Astrocyte (in vitro differentiated cells and primary cell): Measurements from ENCODE around the gene UGT1A10. TPM values are rescaled to one million over a fixed set of nuclear protein-coding genes. Genes with fewer than 3 reads are reported as not detected.
"Not testable (repeated sequence)": the region's sequence is repeated elsewhere in the genome, so short reads cannot be mapped to it uniquely, and the experiment has no call there.

ENCODE experiments used
- DNase-seq: peaks from one replicate; pipeline ENCODE4 v3.0.0-alpha.2; 2010; ENCODE audit warnings: low read depth
- FAIRE-seq: peaks from 2 replicates; lab custom pipeline; 2011; peaks lifted over from hg19 to GRCh38; lab: Jason Lieb, UNC
- H2AFZ ChIP-seq: 2 replicates; pipeline ENCODE4 v1.6.0; 2012; ENCODE audit warnings: low read depth, low read length, inconsistent platforms
- H3K27ac ChIP-seq: 2 replicates; pipeline ENCODE4 v1.5.1; 2011; ENCODE audit warnings: low read depth, low read length, inconsistent platforms
- H3K27me3 ChIP-seq: 2 replicates; pipeline ENCODE4 v1.6.0; 2011; ENCODE audit warnings: low read length, inconsistent platforms; ENCODE audit not compliant: insufficient read depth
- H3K36me3 ChIP-seq: 2 replicates; pipeline ENCODE4 v1.5.1; 2011; ENCODE audit warnings: low read length, inconsistent platforms; ENCODE audit not compliant: insufficient read depth
- H3K4me1 ChIP-seq: 2 replicates; pipeline ENCODE4 v1.5.1; 2011; ENCODE audit warnings: low read length, inconsistent platforms; ENCODE audit not compliant: insufficient read depth
- H3K4me2 ChIP-seq: 2 replicates; pipeline ENCODE4 v1.6.0; 2012; ENCODE audit warnings: low read length, inconsistent platforms
- H3K4me3 ChIP-seq: 2 replicates; pipeline ENCODE4 v1.5.1; 2011; ENCODE audit warnings: low read depth, mild to moderate bottlenecking, low read length, inconsistent platforms; ENCODE audit not compliant: insufficient read depth
- H3K79me2 ChIP-seq: 2 replicates; pipeline ENCODE4 v1.6.0; 2012; ENCODE audit warnings: mild to moderate bottlenecking, low read length, inconsistent platforms; ENCODE audit not compliant: insufficient read depth
- H3K9ac ChIP-seq: 2 replicates; pipeline ENCODE4 v1.6.0; 2012; ENCODE audit warnings: mild to moderate bottlenecking, low read length, inconsistent platforms
- H3K9me3 ChIP-seq: 2 replicates; pipeline ENCODE4 v1.5.1; 2012; ENCODE audit warnings: low read depth, mild to moderate bottlenecking, low read length, inconsistent platforms; ENCODE audit not compliant: insufficient read depth
- H4K20me1 ChIP-seq: 2 replicates; pipeline ENCODE4 v1.6.0; 2012; ENCODE audit warnings: low read length, inconsistent platforms; ENCODE audit not compliant: insufficient read depth
- H3K27ac Mint-ChIP-seq: one replicate; pipeline ENCODE4 v1.8.0; 2021; ENCODE audit warnings: mild to moderate bottlenecking, mixed read lengths; ENCODE audit not compliant: unreplicated experiment
- H3K27me3 Mint-ChIP-seq: one replicate; pipeline ENCODE4 v1.8.0; 2021; ENCODE audit warnings: low read depth, mixed read lengths; ENCODE audit not compliant: unreplicated experiment
- H3K36me3 Mint-ChIP-seq: one replicate; pipeline ENCODE4 v1.8.0; 2021; ENCODE audit warnings: low read depth, mixed read lengths; ENCODE audit not compliant: unreplicated experiment
- H3K4me1 Mint-ChIP-seq: one replicate; pipeline ENCODE4 v1.8.0; 2021; ENCODE audit warnings: low read depth, mixed read lengths; ENCODE audit not compliant: unreplicated experiment
- H3K4me3 Mint-ChIP-seq: one replicate; pipeline ENCODE4 v1.8.0; 2021; ENCODE audit warnings: mild to moderate bottlenecking, moderate library complexity, mixed read lengths; ENCODE audit not compliant: unreplicated experiment
- H3K9me3 Mint-ChIP-seq: one replicate; pipeline ENCODE4 v1.8.0; 2021; ENCODE audit warnings: mild to moderate bottlenecking, mixed read lengths; ENCODE audit not compliant: unreplicated experiment
- EZH2 ChIP-seq: IDR thresholded peaks from 2 replicates; pipeline ENCODE4 v1.6.1; 2012; ENCODE audit warnings: mild to moderate bottlenecking, low read length, inconsistent platforms; ENCODE audit not compliant: insufficient read depth
- total RNA-seq: library from RNA; stranded (reverse); gene quantifications from 2 replicates; pipeline ENCODE4 v1.2.1, GENCODE V29; 2021
- TF ChIP-seq, protein P1 (sequence below): IDR thresholded peaks from 2 replicates; pipeline ENCODE4 v1.5.1; 2011; ENCODE audit warnings: low read depth, mild to moderate bottlenecking, inconsistent platforms, low read length, moderate library complexity; ENCODE audit not compliant: insufficient read depth

UGT1A10 gene
- total RNA-seq, 1 donor from 2014 or later, result not detected

DNA sequence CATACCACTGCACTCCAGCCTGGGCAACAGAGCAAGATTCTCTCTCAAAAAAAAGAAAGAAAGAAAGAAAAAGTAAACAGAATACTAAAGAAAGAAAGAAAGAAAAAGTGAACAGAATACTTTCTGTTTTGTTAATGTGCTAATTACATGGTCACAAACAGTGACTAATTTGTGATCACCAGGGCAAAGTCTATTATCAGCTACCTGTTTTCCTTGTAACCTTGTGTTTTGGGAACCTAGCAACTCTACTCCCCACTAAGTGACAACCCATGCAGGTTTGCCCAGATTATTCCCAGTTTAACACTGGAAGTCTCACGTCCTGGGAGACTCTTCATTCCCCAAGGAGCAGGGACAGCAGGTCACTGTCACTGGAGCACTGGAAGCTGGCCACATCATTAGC lies 18.8 kb downstream of the UGT1A10 start:
- DNase-seq (no peak), FAIRE-seq (no peak)
- Mint-ChIP-seq H3K27ac (no peak overlapping the region), H3K27me3 (peaks cover 12% of the 10 kb centered on the region), H3K36me3 (no peaks in the 10 kb centered on the region), H3K9me3 (peaks cover 3% of the 10 kb centered on the region), H3K4me3 (no peak overlapping the region), H3K4me1 (no peaks in the 10 kb centered on the region)
- H3K4me3 ChIP-seq, result no peak overlapping the region
- H3K27ac ChIP-seq, result no peak overlapping the region
- H3K4me2 ChIP-seq, result no peak overlapping the region
- no peaks in the 10 kb centered on the region for H4K20me1 ChIP-seq
- H3K9ac ChIP-seq, result no peak overlapping the region
- H3K4me1 ChIP-seq, result no peaks in the 10 kb centered on the region
- no peak overlapping the region for H2AFZ ChIP-seq
- no peaks in the 10 kb centered on the region for H3K79me2 ChIP-seq
- H3K27me3 ChIP-seq, result no peaks in the 10 kb centered on the region
- no peaks in the 10 kb centered on the region for H3K9me3 ChIP-seq
- no peaks in the 10 kb centered on the region for H3K36me3 ChIP-seq
- no peak for TF ChIP-seq EZH2
- TF ChIP-seq, protein P1, sequence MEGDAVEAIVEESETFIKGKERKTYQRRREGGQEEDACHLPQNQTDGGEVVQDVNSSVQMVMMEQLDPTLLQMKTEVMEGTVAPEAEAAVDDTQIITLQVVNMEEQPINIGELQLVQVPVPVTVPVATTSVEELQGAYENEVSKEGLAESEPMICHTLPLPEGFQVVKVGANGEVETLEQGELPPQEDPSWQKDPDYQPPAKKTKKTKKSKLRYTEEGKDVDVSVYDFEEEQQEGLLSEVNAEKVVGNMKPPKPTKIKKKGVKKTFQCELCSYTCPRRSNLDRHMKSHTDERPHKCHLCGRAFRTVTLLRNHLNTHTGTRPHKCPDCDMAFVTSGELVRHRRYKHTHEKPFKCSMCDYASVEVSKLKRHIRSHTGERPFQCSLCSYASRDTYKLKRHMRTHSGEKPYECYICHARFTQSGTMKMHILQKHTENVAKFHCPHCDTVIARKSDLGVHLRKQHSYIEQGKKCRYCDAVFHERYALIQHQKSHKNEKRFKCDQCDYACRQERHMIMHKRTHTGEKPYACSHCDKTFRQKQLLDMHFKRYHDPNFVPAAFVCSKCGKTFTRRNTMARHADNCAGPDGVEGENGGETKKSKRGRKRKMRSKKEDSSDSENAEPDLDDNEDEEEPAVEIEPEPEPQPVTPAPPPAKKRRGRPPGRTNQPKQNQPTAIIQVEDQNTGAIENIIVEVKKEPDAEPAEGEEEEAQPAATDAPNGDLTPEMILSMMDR, result no peak

DNA sequence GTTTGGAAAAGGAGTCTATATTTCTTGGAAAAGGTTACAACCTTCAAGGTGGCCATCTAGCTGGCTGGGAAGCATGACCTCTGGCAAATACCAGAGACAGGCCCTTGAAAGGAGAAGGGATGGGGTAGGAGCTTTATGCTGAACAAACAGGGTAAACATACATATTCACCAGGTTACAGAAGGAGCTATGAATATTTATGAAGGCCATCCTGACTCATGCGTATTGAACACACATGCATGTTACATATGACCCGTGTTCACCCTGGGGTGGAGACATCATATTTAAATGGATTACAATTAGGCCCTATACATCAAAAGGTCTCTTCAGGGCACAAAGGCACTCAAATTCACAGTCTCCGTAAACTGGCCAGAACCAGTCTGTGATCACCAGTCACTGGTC lies 19.7 kb downstream of the UGT1A10 start:
- H3K4me1 ChIP-seq, H3K4me3 Mint-ChIP-seq, H3K27ac Mint-ChIP-seq, H3K27ac ChIP-seq, H3K9me3 Mint-ChIP-seq, H3K9ac ChIP-seq, FAIRE-seq, H3K4me1 Mint-ChIP-seq, H4K20me1 ChIP-seq, H3K9me3 ChIP-seq, DNase-seq, H3K36me3 ChIP-seq, H3K79me2 ChIP-seq, H3K4me3 ChIP-seq, H3K4me2 ChIP-seq, H2AFZ ChIP-seq, H3K27me3 ChIP-seq, H3K36me3 Mint-ChIP-seq: not testable (repeated sequence)
- peaks cover 13% of the 10 kb centered on the region for H3K27me3 Mint-ChIP-seq

DNA sequence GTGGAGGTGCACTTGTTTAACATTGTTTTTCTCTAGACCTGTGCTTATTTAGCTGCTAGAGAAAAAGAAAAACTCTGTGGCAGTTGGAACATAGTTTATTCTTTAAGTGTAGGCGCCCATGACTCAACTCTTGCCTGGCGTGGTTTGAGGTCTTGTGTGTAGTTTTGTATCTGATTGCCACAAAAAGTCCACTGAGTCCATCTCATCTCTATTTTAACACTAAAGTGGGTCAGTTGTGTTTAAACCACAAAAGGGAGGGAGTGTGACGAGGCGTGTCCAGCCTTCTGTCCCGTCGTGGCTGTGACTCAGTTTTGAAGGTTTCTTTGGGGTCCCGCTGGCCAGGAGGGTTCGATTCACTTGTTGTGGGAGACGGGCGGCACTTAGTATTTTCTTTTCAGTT lies 20.2 kb downstream of the UGT1A10 start:
- H3K27ac Mint-ChIP-seq, result no peak overlapping the region
- peaks cover 11% of the 10 kb centered on the region for H3K27me3 Mint-ChIP-seq
- TF ChIP-seq EZH2, result no peak
- TF ChIP-seq, protein P1, result no peak

More for the DNA sequence above, 20.2 kb downstream of the UGT1A10 start:
- Histone ChIP-seq H3K4me3 (no peak overlapping the region), H4K20me1 (no peaks in the 10 kb centered on the region), H3K27me3 (no peaks in the 10 kb centered on the region), H3K79me2 (no peaks in the 10 kb centered on the region), H3K27ac (no peak overlapping the region), H3K4me1 (no peaks in the 10 kb centered on the region), H3K36me3 (no peaks in the 10 kb centered on the region), H3K9me3 (no peaks in the 10 kb centered on the region), H2AFZ (no peak overlapping the region), H3K9ac (no peak overlapping the region), H3K4me2 (no peak overlapping the region)
- Mint-ChIP-seq H3K4me1 (no peaks in the 10 kb centered on the region), H3K36me3 (no peaks in the 10 kb centered on the region), H3K4me3 (no peak overlapping the region), H3K9me3 (peaks cover 3% of the 10 kb centered on the region)
- DNase-seq (no peak), FAIRE-seq (no peak)
